GM12801 (cell line): Measurements from ENCODE around the gene ZNHIT3.

Experiments
- CTCF ChIP-seq: IDR thresholded peaks from one replicate; pipeline ENCODE4 v1.5.1; 2011; ENCODE audit warnings: control low read depth; ENCODE audit not compliant: insufficient read length; ENCODE audit errors: extremely low read depth

Gene ZNHIT3

DNA sequence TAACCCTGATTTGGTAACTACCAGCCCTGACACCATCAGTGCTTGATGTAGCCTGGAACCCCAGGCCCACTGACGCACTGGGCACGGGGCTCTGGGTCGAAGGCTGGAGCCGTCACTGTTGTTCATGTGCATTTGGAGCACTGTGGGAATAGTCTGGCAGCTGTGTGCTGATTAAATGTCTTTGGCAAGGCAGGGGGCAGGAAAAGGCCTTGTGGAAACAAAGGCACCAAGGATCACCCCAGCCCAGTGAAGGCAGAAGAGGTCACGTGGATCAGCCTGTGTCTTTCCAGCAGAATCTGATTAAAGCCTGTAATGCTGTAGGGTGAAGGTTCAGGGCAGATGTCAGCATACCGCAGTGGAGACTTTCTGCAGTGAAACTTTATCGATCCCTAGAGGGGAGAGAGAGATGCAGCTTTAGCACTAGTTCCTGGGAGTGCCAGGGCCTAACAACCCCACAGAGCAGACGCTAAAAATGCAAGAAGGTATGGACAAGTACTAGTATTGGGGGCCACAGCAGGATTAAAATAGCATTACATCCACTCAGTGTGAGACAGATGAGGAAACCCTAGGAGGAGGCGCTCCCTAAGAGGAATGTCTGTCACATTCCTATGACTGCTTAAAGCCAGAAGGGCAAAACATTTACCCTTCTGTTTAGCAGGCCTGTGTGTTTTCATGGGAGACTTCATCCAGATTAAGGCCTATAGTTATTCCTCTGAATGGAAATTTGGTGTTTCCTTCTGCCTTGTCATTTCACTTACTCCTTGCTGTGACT is 9.7 kb downstream of the ZNHIT3 start:
- TF ChIP-seq CTCF, result no peak

GRCh38 chr17:36498155-36498554 is 11.7 kb downstream of the ZNHIT3 start:
- TF ChIP-seq CTCF, result no peak

DNA sequence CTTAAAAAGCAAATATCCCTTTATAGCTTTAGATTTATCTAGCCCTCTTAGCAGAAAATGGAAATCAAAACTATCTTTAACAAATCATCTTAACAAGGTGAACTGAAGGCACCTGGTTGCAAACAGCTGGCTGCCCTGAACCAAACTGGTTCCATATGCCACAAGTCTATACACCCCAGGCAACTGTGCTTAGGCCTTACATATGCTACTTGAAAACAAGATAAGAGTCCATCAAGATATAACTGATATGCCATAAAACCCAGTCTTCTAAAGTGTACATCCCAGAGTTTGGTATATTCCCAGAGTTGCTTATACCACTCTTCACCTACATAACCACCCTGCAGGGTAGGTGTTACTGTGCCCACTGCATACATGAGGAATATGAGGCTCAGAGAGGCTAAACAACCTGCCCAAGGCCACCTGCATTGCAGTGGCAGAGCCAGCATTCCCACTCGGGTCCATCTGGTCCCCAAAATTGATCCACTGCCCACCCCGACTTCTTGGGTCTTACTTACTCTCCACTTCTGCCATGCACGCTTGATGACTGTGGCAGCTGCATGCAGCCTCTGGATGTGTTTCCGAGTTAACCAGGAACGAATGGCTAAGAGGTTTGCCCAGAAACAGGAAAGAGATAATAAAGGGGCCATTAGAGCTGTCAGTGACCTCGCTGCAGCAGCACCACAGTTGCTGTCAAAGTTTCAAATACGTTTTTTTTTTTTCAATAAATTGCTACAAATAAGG is 12.2 kb downstream of the ZNHIT3 start:
- TF ChIP-seq CTCF, result no peak

DNA sequence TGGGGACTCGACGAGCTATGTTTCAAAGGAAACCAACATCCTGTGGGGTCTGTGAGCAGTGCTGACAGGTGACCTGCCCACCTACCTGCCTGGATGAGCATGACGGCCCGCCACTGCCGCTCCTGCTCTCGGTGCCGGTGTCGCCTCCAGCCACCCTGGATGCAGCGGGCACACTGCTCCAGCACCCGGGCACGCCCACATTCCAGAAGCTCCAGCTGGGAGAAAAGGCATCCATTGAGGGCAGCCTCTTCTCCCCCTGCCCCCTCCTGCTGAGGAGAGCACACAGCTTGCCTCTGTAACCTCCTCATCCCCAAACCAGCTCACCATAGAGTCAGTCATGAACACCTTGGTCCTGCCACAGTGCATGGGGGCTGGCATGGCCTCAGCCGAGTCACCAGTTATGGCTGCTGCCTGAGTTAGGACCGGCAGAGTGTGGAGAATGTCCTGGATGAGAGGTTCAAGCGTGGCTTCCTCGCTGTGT is 14.3 kb downstream of the ZNHIT3 start:
- no peak for TF ChIP-seq CTCF

DNA sequence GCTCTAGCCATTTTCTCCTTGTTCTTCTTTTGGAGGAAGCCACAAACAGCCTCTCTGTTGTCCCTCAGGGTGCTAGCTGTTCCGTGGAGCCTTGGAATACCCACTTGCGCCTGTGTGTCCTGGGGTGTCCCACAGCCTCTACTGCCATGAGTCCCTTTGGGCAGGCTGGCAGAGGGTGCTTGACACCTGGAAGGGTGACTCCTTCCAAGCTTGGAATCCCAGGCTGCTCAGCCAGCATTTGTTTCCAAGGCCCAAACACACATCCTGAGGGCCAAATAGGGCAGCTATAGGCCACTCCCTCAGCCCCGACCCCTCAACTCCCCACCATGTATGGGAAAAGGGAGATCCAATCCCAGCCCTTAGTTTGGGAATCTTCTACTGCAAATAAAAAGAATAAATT is 14.9 kb downstream of the ZNHIT3 start:
- no peak for TF ChIP-seq CTCF

GRCh38 chr17:36501963-36502362 is 15.5 kb downstream of the ZNHIT3 start:
- no peak for TF ChIP-seq CTCF

DNA sequence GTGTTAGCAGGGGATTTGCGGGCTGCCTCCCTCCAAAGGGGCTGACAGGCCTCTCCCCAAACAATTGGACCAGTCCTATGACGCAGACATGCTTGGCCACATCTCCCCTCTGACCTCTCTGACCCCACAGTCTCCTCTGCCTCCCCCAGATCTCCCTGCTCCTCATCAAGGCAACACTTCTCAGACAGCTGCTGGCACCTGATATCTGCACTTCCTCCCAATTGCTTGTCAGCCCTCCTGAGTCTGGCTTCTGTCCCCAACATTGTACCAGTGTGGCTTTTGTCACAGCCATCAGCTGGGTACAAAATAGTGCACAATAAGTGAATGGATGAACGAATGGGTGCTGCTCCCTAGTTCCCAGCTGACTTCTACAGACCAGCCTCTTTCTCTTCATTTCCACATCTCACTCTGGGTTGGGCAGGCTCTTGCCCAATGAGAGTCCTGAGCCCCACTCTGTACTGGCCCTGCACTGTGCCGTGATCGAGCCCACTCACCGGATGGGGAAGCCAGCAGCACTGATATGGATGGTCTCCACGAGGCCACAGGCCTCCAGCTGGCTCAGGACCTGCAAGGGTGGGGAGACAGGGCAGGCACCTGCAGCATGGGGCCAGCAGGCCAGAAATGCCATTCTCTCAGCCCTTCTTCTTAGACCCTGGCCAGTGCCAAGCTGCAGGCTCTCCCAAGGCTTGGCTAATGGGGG is 17.1 kb downstream of the ZNHIT3 start:
- TF ChIP-seq CTCF, result no peak
